ENCODE data around the gene CSMD2. TPM values are rescaled to one million over a fixed set of nuclear protein-coding genes. Genes with fewer than 3 reads are reported as not detected.
A peak's percentile ranks its signal among the peaks of the same experiment; 100 is the strongest.

The CSMD2 gene
- total RNA-seq, 1 experiment from 2014 or later = 13.2 TPM

DNA sequence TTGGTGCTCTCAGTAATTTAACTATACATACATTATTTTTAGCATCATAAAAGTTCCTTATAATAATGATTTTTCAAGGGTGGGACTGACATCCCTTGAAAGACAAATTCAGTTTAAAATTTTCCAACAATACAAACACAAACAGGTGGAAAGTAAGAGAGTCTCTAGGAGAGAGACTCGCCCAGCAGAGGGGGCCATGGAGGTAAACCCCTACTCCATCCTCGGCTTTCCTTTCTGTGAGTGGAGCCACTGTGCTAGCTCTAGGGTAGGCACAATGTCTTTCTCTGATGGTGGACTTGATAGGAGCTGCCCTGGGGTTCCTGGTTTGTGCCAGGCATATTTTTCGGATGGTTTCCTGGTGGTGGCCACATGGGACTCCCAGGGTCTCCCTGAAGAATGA, 8.3 kb downstream of the CSMD2 start:
- no peaks in the 10 kb centered on the region for H3K27me3 Mint-ChIP-seq (ENCODE audit: low read depth)
- peaks cover 28% of the 10 kb centered on the region for H3K4me1 Mint-ChIP-seq
- H3K9me3 Mint-ChIP-seq = no peaks in the 10 kb centered on the region
- no peak overlapping the region for H3K4me3 Mint-ChIP-seq
- H3K36me3 Mint-ChIP-seq = peaks cover 9% of the 10 kb centered on the region
- ChIA-PET CTCF (interaction anchor here (0.6 to 1.5 kb wide), 4 partner anchors 22 to 674 kb away, joined by 3 to 5 read pairs (median 4); no protein-coding TSS in a partner anchor), POLR2A (no interaction called here)
- H3K27ac Mint-ChIP-seq = no peak overlapping the region
- TF ChIP-seq, protein P1, sequence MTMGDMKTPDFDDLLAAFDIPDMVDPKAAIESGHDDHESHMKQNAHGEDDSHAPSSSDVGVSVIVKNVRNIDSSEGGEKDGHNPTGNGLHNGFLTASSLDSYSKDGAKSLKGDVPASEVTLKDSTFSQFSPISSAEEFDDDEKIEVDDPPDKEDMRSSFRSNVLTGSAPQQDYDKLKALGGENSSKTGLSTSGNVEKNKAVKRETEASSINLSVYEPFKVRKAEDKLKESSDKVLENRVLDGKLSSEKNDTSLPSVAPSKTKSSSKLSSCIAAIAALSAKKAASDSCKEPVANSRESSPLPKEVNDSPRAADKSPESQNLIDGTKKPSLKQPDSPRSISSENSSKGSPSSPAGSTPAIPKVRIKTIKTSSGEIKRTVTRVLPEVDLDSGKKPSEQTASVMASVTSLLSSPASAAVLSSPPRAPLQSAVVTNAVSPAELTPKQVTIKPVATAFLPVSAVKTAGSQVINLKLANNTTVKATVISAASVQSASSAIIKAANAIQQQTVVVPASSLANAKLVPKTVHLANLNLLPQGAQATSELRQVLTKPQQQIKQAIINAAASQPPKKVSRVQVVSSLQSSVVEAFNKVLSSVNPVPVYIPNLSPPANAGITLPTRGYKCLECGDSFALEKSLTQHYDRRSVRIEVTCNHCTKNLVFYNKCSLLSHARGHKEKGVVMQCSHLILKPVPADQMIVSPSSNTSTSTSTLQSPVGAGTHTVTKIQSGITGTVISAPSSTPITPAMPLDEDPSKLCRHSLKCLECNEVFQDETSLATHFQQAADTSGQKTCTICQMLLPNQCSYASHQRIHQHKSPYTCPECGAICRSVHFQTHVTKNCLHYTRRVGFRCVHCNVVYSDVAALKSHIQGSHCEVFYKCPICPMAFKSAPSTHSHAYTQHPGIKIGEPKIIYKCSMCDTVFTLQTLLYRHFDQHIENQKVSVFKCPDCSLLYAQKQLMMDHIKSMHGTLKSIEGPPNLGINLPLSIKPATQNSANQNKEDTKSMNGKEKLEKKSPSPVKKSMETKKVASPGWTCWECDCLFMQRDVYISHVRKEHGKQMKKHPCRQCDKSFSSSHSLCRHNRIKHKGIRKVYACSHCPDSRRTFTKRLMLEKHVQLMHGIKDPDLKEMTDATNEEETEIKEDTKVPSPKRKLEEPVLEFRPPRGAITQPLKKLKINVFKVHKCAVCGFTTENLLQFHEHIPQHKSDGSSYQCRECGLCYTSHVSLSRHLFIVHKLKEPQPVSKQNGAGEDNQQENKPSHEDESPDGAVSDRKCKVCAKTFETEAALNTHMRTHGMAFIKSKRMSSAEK (CRISPR knock-in tag; IDR thresholded peaks at IDR 0.05; ENCODE audit: borderline replicate concordance) = no peak
- TF ChIP-seq ATF1 (CRISPR knock-in tag; IDR thresholded peaks at IDR 0.05) = no peak
- no peak for TF ChIP-seq KAT7 (CRISPR knock-in tag; IDR thresholded peaks at IDR 0.05; ENCODE audit: borderline replicate concordance)
- no peak for TF ChIP-seq ZNF416 (CRISPR knock-in tag; IDR thresholded peaks at IDR 0.05)
- TF ChIP-seq, protein P2, sequence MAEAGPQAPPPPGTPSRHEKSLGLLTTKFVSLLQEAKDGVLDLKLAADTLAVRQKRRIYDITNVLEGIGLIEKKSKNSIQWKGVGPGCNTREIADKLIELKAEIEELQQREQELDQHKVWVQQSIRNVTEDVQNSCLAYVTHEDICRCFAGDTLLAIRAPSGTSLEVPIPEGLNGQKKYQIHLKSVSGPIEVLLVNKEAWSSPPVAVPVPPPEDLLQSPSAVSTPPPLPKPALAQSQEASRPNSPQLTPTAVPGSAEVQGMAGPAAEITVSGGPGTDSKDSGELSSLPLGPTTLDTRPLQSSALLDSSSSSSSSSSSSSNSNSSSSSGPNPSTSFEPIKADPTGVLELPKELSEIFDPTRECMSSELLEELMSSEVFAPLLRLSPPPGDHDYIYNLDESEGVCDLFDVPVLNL (CRISPR knock-in tag; IDR thresholded peaks at IDR 0.05; ENCODE audit: borderline replicate concordance, low read depth) = no peak
- TF ChIP-seq ESRRA (CRISPR knock-in tag; IDR thresholded peaks at IDR 0.05; ENCODE audit: borderline replicate concordance) = no peak
- TF ChIP-seq, protein P3, sequence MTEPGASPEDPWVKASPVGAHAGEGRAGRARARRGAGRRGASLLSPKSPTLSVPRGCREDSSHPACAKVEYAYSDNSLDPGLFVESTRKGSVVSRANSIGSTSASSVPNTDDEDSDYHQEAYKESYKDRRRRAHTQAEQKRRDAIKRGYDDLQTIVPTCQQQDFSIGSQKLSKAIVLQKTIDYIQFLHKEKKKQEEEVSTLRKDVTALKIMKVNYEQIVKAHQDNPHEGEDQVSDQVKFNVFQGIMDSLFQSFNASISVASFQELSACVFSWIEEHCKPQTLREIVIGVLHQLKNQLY (CRISPR knock-in tag; IDR thresholded peaks at IDR 0.05) = no peak
- TF ChIP-seq HMGA2 (CRISPR knock-in tag; IDR thresholded peaks at IDR 0.05) = no peak
- TF ChIP-seq TEAD1 (CRISPR knock-in tag; IDR thresholded peaks at IDR 0.05) = no peak
- TF ChIP-seq GRHL2 (CRISPR knock-in tag; IDR thresholded peaks at IDR 0.05; ENCODE audit: insufficient replicate concordance, severe bottlenecking) = no peak
- no peak for TF ChIP-seq PRRX2 (CRISPR knock-in tag; IDR thresholded peaks at IDR 0.05)
- TF ChIP-seq FOXP1 (CRISPR knock-in tag; IDR thresholded peaks at IDR 0.05; ENCODE audit: borderline replicate concordance) = no peak
- no peak for TF ChIP-seq FOXJ3 (CRISPR knock-in tag; IDR thresholded peaks at IDR 0.05; ENCODE audit: borderline replicate concordance)
- no peak for TF ChIP-seq CREB1 (CRISPR knock-in tag; IDR thresholded peaks at IDR 0.05)
- TF ChIP-seq, protein P4, sequence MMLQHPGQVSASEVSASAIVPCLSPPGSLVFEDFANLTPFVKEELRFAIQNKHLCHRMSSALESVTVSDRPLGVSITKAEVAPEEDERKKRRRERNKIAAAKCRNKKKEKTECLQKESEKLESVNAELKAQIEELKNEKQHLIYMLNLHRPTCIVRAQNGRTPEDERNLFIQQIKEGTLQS (CRISPR knock-in tag; conservative IDR thresholded peaks at IDR 0.05) = no peak
- peak; percentile 94 for ATAC-seq
- DNase-seq (ENCODE audit: low spot score) = peak; percentile 49

DNA sequence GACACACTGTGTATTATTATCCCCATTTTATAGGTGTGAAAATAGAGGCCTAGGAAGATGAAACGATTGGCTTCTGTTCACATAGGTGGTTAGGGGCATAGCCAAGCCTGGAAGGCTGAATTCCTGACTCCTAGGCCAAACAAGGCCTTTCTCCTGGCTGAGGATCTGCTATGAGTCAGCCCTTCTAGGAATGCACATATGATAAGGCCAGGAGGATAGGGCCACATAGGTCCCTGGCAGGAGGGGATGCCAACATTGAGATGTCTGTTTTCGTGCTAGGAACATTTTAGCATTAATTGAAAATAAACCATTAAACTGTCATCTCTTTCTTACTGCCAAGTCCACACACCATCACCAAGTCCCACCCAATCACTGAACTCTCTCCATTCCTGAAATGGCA, 9.2 kb downstream of the CSMD2 start:
- no peak overlapping the region for H3K27ac Mint-ChIP-seq
- POLR2A ChIA-PET = no interaction called here
- CTCF ChIA-PET = no interaction called here
- TF ChIP-seq CBFB (CRISPR knock-in tag; IDR thresholded peaks at IDR 0.05; ENCODE audit: low read depth) (no peak), ZNF219 (CRISPR knock-in tag; IDR thresholded peaks at IDR 0.05; ENCODE audit: borderline replicate concordance) (no peak), NR2C2 (CRISPR knock-in tag; IDR thresholded peaks at IDR 0.05) (no peak), PRRX2 (CRISPR knock-in tag; IDR thresholded peaks at IDR 0.05) (no peak), FOXK1 (CRISPR knock-in tag; IDR thresholded peaks at IDR 0.05) (no peak), ZNF232 (CRISPR knock-in tag; IDR thresholded peaks at IDR 0.05) (no peak), HMGA2 (CRISPR knock-in tag; IDR thresholded peaks at IDR 0.05) (no peak), ELF4 (CRISPR knock-in tag; IDR thresholded peaks at IDR 0.05; ENCODE audit: low read depth) (no peak), NR3C1 (CRISPR knock-in tag; conservative IDR thresholded peaks at IDR 0.05; ENCODE audit: low read depth) (no peak)
- TF ChIP-seq, protein P5, sequence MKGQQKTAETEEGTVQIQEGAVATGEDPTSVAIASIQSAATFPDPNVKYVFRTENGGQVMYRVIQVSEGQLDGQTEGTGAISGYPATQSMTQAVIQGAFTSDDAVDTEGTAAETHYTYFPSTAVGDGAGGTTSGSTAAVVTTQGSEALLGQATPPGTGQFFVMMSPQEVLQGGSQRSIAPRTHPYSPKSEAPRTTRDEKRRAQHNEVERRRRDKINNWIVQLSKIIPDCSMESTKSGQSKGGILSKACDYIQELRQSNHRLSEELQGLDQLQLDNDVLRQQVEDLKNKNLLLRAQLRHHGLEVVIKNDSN (CRISPR knock-in tag; IDR thresholded peaks at IDR 0.05) = no peak
- TF ChIP-seq, protein P1 (CRISPR knock-in tag; IDR thresholded peaks at IDR 0.05; ENCODE audit: borderline replicate concordance) = no peak

More for the DNA sequence above, 9.2 kb downstream of the CSMD2 start:
- peaks cover 4% of the 10 kb centered on the region for H3K36me3 Mint-ChIP-seq
- H3K4me1 Mint-ChIP-seq = peaks cover 25% of the 10 kb centered on the region
- H3K4me3 Mint-ChIP-seq = no peak overlapping the region
- ATAC-seq = no peak
- DNase-seq (ENCODE audit: low spot score) = no peak
- no peaks in the 10 kb centered on the region for H3K27me3 Mint-ChIP-seq (ENCODE audit: low read depth)
- H3K9me3 Mint-ChIP-seq = no peaks in the 10 kb centered on the region

Data from WTC11 (cell line).